ENCODE results near the gene IFNA14.
"Not testable (repeated sequence)": the region's sequence is repeated elsewhere in the genome, so short reads cannot be mapped to it uniquely, and the experiment has no call there.

DNA sequence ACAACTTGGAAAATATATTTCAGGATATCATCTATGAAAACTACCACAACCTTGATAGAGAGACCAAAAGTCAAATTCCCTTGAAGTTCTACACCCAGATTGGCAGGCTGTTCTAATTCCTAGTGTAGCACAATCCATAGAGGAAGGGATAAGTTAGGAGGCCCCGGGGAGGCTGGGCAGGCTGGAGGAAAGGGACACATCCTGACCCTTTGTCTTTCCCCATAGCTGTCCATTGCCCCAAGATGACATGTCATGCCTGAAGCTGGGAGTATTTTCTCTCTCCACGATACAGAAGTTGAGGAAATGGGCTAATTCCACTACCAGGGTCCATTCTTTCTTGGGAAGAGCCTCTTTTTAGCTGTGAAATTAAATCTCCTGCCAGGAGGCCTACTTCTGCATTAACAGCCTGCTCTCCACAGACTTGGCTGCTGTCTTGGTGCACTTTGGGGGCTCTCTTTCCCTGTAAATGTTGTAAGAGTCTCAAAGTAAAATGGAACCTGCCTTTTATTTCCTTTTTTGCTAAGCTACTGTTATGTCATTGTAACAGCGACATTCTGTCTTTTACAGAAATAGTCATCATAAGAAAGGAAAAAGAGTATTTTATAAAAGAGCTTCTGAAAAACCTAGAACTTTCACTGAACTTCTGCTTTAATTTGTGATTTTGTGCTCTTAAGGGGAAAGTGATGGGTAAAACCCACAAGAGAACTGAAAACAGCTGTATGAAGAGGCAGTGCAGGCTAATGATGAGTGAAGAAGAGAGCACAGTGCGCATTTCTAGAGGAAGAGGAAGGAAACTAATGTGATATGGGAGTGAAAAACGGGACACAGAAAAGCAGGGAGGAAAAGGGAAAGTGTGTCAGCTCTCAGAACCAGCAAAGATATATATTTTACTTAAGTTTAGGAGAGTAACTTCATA lies 26.1 kb downstream of the IFNA14 start:
- TF ChIP-seq, protein P1, sequence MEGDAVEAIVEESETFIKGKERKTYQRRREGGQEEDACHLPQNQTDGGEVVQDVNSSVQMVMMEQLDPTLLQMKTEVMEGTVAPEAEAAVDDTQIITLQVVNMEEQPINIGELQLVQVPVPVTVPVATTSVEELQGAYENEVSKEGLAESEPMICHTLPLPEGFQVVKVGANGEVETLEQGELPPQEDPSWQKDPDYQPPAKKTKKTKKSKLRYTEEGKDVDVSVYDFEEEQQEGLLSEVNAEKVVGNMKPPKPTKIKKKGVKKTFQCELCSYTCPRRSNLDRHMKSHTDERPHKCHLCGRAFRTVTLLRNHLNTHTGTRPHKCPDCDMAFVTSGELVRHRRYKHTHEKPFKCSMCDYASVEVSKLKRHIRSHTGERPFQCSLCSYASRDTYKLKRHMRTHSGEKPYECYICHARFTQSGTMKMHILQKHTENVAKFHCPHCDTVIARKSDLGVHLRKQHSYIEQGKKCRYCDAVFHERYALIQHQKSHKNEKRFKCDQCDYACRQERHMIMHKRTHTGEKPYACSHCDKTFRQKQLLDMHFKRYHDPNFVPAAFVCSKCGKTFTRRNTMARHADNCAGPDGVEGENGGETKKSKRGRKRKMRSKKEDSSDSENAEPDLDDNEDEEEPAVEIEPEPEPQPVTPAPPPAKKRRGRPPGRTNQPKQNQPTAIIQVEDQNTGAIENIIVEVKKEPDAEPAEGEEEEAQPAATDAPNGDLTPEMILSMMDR (conservative IDR thresholded peaks at IDR 0.05; ENCODE audit: low read depth, low read length): peak; percentile 55
- not testable (repeated sequence) for TF ChIP-seq EZH2phosphoT487 (IDR thresholded peaks at IDR 0.05; ENCODE audit: borderline replicate concordance, low read length)
